ENCODE results near the gene SLC16A10.
"Not testable (repeated sequence)": the region's sequence is repeated elsewhere in the genome, so short reads cannot be mapped to it uniquely, and the experiment has no call there.

The SLC16A10 gene

GRCh38 chr6:111086685-111087084 is 618 bp upstream of the SLC16A10 start:
- TF ChIP-seq CTCF (IDR thresholded peaks at IDR 0.05; ENCODE audit: low read depth, low read length), result no peak
- peak in 1 of 2 donors; percentile 6 for DNase-seq (ENCODE audit: low read depth in 2 of 2)
- H3K4me3 ChIP-seq (replicated peaks in 1 of 2; ENCODE audit: low read depth in 2 of 2, low read length in 2 of 2), result peak overlapping the region in 1 of 2 donors; percentile 46

- no peak for DNase-seq (ENCODE audit: low read depth in 2 of 2)
- no peak overlapping the region for H3K4me3 ChIP-seq (replicated peaks in 1 of 2; ENCODE audit: low read depth in 2 of 2, low read length in 2 of 2)
- no peak for TF ChIP-seq CTCF (IDR thresholded peaks at IDR 0.05; ENCODE audit: low read depth, low read length)
Observed at GRCh38 chr6:111087871-111088667, 766 bp downstream of the SLC16A10 start.

GRCh38 chr6:111088668-111089003 is 1.3 kb downstream of the SLC16A10 start:
- no peak for DNase-seq (ENCODE audit: low read depth in 2 of 2)
- H3K4me3 ChIP-seq (replicated peaks in 1 of 2; ENCODE audit: low read depth in 2 of 2, low read length in 2 of 2), result no peak overlapping the region
- TF ChIP-seq CTCF (IDR thresholded peaks at IDR 0.05; ENCODE audit: low read depth, low read length), result no peak

GRCh38 chr6:111090766-111091165 is 3.5 kb downstream of the SLC16A10 start:
- DNase-seq (ENCODE audit: low read depth in 2 of 2), result no peak
- no peak for TF ChIP-seq CTCF (IDR thresholded peaks at IDR 0.05; ENCODE audit: low read depth, low read length)
- no peak overlapping the region for H3K4me3 ChIP-seq (replicated peaks in 1 of 2; ENCODE audit: low read depth in 2 of 2, low read length in 2 of 2)

- DNase-seq (ENCODE audit: low read depth in 2 of 2), result no peak
- TF ChIP-seq CTCF (IDR thresholded peaks at IDR 0.05; ENCODE audit: low read depth, low read length), result no peak
- H3K4me3 ChIP-seq (replicated peaks in 1 of 2; ENCODE audit: low read depth in 2 of 2, low read length in 2 of 2), result no peak overlapping the region
Observed at GRCh38 chr6:111091987-111092386, 4.7 kb downstream of the SLC16A10 start.

GRCh38 chr6:111095488-111095887 is 8.2 kb downstream of the SLC16A10 start:
- H3K4me3 ChIP-seq (replicated peaks in 1 of 2; ENCODE audit: low read depth in 2 of 2, low read length in 2 of 2); DNase-seq (ENCODE audit: low read depth in 2 of 2): not testable (repeated sequence)

GRCh38 chr6:111096246-111096645 is 8.9 kb downstream of the SLC16A10 start:
- H3K4me3 ChIP-seq (replicated peaks in 1 of 2; ENCODE audit: low read depth in 2 of 2, low read length in 2 of 2), result no peak overlapping the region
- no peak for DNase-seq (ENCODE audit: low read depth in 2 of 2)
- no peak for TF ChIP-seq CTCF (IDR thresholded peaks at IDR 0.05; ENCODE audit: low read depth, low read length)

Measured in cardiac fibroblast (primary cell).